GM18870 (cell line): ENCODE results near the gene PPP1R9B.

Experiments used
- ATAC-seq: cut with Tn5 transposase; IDR thresholded peaks from one replicate; pipeline ENCODE4 v1.9.1; 2021; ENCODE audit warnings: moderate library complexity; ENCODE audit not compliant: unreplicated experiment

PPP1R9B gene

DNA sequence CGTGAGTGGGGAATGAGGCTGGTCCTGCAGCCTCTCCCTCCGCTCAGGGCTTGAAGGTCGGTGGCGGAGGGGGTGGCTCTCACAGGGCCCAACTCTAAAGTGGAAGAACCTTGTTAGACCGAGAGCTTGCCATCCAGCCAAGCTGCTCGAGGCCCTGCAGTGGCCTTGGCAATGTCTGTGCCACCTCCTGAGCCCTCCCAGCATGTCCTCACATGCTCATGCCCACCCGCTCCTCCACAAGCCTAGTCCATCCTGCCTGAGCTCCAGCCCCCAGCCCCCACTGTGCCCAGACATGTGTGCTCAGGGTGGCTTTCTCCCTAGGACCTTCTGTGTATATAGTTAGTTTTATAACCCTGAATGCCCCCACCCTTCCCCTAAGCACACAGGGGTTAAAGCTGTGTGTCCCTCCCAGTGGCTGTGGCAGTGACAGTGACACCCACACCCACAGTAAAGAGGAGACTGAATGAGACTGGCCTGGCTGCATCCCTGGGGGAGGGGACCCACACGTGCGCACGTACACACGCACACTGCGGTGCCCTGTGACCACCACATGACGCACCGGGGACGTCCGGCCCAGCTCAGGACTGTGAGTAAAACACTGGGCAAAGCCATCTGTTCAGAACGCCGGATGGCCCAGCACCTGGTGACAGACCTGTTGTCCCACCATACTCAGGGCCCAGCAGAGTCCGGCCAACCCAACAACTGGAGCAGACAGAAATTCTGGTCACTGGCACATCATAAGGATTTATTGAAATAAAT, 39.7 kb downstream of the PPP1R9B start:
- ATAC-seq: no peak

DNA sequence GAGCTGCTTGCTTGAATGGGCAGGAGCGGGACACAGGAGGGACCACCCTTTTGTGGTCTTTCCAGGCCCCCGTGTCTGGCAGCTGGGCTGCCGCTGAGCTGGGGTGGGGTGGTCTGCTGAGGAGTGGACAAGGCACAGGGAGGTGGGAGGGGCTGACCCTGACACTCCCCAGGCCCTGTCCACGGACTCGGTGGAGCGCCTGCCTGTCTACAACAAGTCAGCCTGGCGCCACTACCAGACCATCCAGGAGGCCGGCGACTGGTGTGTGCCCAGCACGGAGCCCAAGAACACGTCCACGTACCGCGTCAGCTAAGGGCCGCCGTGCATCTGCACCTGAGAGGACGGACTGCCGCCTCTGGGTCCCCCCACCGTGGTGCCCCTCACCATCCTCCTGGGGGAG, 40.7 kb downstream of the PPP1R9B start:
- ATAC-seq: no peak

DNA sequence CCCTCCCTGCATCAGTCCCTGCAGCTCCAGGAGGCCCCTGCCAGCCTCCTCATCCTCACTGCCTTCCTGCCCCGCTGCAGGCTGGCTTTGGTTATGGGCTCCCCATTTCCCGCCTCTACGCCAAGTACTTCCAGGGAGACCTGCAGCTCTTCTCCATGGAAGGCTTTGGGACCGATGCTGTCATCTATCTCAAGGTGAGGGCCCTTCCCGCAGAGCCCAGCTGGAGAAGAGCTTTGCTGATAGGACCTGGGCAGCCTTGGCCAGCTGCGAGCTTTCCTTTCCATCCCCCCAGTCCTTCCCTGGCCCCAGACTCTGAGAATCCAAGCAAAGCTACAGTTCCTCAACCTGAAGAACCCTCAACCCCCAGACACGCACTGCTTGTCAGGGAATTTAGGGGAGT, 41.3 kb downstream of the PPP1R9B start:
- no peak for ATAC-seq

DNA sequence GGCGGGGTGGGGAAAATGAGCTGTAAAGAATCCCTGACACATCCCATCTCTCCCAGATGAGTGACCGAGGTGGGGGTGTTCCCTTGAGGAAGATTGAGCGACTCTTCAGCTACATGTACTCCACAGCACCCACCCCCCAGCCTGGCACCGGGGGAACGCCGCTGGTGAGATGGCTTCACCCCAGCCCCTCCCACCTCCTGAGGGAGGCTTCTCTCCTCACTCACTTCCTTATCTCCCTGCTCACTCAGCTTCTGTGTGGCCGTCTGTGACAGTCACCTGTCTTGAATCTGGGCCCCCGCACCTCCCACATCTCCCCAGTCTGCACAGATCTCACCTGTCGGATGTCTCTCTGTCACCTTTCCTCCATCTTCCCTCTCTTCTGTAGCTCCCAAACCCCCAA, 41.9 kb downstream of the PPP1R9B start:
- no peak for ATAC-seq

DNA sequence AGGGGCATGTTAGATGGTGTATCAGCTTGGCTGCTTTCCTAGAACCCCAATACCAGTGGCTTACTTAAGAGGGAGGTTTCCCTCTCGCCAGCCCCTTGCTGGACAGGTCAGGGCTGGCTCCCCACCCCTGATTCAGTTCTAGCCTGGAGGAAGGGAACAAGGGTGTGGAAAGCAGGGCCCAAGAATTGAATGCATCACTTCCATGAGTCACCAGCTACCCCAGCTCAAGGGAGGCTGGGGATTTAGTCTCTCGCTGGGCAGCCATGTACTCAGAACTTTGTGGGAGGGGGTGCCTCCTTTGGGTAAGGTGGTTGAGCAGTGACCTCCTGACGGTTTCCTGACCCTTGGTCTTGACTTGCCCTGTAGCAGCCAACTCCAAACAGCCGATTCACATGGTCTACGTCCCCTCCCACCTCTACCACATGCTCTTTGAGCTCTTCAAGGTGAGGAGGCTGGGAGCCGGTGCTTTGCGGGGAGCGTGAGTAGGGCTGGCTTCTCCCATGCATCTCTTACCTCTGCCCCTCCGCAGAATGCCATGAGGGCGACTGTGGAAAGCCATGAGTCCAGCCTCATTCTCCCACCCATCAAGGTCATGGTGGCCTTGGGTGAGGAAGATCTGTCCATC, 42.6 kb downstream of the PPP1R9B start:
- no peak for ATAC-seq

DNA sequence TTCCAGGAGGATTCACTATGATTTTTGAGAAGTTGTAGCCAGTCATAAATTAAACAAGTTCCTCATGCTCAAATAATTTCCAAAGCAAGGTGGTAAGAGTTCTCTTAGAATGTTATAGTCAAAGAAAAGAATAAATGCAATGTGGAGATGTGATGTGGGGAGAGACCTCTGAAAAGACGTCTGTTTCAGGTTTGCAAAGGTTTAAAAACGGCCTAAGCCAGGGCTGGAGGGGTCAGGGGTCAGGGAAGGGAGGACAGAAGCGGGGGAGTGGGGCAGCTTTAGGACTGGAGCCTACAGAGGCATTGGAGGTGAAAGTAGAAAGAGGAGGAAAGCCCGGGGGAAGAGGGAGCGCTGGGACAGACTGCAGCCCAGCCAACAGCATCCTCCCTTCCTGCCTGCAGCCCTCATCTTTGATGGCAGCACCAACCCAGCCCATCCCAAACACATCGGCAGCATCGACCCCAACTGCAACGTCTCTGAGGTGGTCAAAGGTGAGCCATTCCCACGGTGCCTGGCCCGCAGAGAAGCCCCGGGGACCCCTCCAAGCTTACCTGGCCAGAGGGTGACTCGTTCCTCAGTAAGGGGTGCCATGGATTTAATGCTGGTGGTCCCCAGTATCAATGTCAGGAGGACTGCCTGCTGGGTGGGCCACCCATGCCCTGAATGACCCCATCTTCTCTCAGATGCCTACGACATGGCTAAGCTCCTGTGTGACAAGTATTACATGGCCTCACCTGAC, 43.9 kb downstream of the PPP1R9B start:
- no peak for ATAC-seq

DNA sequence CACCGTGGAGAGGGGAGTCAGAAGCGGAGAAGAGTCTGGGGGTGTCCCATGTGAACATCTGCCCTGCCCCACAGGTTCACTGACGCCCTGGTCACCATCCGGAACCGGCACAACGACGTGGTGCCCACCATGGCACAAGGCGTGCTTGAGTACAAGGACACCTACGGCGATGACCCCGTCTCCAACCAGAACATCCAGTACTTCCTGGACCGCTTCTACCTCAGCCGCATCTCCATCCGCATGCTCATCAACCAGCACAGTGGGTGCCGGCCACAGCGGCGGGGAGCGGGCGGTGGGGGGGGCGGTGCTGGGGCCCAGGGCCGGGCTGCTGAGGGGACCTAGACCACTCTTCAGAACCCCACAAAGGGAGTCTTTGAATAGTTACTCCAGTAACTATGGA, 44.7 kb downstream of the PPP1R9B start:
- ATAC-seq: no peak

DNA sequence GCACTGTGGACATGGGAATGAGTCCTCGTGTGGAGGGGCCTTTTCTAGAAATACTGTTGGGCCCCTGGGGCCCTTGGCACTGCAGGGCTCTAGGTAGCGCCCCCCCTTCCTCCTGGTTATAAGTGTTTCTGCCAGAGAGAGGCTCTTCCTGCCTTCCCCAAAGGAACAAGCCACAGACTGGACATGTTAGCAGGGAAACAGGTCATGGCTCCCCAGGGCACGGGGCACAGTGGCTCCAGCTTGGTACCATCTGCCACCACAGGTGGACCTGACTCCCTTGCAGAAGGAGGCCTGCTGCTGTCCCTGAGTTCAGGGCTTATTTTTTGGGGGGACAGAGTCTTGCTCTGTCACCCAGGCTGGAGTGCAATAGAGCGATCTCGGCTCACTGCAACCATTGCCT, 46.5 kb downstream of the PPP1R9B start:
- ATAC-seq: no peak

DNA sequence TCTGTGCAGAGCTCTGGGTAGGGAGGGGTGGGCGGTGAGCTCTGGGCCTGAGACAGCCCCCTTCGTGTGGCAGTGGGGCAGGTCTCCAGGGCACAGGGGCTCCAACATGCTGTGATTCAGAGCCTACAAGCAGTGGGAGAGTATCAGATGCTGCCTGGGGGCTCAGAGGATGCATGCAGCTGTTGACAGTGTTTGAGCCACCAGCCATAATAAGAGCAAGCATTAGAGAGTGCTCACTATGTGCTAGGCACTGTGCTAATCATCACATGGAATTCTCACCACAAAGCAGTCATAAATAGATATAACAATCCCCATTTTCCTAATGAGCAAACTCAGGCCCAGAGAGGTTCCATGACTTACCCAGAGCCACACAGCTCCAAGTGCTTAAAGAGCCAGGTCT, 47.2 kb downstream of the PPP1R9B start:
- no peak for ATAC-seq

DNA sequence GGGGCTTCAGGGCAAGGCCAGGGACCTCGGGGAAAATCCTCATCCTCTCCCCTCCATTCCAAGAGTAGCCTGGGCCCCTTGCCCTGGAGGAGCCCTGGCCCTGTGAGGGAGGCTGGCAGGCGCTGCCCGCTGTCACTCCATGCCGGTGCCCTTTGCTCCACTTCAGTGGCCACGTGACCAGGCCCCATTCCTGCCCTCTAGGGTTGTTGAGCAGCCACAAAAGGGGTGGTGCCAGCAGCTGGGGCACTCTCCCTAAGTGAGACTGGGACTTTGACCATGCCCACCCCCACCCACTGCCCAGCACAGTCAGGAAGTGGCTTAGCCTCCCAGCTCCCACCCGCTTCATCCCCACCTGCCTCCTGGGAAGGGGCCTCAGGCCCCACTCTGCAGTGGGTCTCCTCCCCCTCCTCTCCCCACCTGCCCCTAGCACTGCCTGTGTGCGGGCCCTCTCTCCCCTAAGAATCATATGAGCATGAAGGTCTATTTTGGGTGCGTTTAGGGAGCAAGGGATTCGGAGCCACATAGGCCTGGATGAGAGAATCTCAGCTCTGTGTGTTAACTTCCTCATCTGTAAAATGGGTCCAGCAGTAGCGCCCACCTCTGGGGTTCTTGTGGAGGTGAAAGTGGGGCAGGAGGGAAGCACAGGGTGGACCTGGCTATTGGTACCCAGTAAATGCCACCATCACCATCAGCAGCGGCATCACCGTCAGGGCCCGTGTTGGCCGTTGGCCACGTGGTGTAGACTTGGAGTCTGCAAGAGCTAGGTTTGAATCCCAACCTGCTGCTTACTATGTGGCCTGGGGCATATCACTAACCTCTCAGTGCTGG, 48.1 kb downstream of the PPP1R9B start:
- no peak for ATAC-seq

DNA sequence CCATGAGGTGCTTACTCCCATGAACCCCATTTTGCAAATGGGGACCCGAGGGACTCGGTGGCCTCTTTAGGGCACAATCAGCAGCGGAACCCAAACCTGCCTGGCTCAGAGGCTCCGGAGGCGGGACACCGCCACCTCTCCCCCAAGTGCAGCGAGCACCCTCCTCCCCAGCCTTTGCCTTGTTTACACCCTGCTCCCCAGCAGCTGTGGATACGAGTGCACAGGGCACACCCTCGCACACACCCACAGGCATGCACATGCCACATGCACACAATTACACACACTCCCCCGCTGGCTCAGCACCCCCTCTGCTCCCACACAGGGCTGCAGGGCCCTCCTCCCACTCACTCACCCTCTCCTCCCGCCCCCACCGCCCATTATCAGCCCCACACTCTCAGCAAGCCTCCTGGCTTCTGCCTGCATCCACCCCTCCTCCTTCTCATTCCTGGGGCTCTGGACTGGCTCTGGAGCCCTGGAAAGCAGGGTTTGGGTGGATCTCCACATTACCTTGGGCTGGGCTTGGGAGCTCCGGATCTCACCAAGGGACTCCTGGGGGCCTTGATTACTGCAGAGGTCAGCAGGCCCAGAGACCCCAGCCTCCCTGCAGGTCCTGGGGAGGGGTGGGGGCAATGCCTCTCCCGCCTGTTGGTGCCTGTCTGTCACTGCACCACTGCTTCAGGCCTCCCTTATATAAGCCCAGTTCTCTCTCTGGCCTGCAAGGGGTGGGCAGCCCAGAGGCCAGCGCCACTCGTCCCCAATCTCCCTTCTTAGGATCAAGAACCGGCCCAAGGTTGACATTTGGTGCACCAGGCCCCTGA, 48.9 kb downstream of the PPP1R9B start:
- ATAC-seq: no peak

DNA sequence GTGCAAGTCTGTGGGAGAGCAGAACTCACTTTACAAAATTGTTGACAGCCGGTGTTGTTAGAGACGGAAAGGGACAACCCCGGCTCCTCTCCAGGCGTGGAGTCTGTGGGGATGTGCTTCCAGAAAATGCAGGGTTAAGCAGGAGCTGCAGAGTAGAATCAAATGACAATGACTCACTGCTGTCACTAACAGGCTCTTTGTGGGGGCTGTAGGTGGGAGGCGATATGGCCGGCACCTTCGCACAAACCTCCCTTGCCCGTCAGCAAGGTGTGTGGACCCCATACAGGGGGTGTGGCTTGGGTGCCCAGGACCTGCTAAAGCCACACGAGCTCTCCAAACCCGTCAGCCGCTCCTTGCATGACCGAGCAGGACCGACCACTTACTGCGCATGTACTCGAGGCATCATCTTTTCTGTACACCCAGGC, 49.5 kb downstream of the PPP1R9B start:
- no peak for ATAC-seq

DNA sequence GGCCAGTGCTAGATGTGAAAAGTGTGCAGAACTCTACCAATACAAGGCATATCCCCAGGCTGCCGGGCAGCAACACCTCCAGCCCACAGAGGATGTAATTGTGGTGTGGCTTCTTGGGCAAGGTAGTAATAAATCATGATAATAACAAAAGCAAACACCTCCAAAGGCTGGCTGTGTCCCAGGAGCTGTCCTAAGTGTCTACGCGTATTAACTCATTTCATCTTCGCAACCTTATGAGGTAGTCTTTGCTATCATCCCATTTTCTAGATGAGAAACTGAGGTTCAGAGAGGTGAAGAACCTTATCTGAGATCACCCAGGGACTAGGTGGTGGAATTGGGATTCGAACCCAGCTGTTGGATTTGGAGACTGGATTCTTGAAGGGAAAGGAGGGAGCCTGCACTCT, 50.0 kb downstream of the PPP1R9B start:
- ATAC-seq: no peak

DNA sequence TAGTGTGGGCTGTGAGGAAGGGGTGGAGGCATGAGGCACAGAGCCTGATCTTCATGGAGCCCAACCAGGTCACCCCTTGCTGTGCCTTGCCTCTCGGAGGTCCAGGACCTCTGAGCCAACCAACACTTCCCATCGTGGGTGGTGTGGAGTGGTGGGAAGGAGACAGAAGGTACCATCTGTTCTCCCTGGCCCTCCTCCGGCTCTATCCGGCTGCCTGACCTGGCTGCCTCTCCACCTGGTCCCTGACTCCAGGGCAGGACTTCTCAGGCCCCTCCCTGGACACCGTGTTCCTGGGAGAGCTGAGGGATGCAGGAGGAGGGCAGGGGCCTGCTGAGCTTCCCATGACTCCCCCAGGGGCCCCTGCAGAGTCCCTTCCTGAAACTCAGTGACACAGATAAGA, 51.5 kb downstream of the PPP1R9B start:
- no peak for ATAC-seq

DNA sequence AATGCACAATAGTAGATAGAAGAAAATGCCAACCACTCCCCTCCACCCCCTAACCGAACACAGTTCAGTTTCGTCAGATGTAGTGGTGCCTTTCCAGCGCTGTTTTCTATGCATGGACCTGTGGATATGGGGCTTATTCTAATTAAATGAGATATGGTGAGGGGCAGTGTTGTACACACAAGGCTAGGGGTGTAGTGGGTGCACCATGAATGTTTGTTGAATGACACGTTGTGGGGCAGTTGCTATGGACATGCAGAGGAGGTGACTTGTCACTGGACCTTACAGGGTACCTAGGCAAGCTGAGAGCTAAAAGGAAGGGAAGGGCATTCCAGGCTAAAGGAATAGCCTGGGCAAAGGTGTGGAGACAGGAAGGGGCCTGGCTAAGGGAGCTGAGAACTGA, 51.9 kb downstream of the PPP1R9B start:
- ATAC-seq: no peak

DNA sequence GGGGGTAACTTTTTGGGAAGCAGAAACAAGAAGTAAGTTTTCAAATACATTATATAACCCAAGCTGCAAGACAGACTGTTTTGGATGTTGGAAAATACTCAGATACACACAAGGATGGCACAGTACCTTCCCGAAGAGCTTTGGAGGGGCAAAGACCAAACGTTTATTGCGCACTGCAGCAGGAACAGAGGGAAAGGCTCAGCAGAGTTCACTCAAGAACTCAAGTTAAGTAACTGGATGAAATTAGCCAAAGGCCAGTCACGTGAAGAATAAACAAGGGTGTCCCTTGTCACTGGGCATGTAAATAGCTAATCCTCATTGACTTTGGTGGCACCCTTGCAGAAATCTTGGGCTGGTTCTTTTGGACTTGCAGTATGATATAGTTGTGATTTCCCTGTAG, 52.6 kb downstream of the PPP1R9B start:
- no peak for ATAC-seq

DNA sequence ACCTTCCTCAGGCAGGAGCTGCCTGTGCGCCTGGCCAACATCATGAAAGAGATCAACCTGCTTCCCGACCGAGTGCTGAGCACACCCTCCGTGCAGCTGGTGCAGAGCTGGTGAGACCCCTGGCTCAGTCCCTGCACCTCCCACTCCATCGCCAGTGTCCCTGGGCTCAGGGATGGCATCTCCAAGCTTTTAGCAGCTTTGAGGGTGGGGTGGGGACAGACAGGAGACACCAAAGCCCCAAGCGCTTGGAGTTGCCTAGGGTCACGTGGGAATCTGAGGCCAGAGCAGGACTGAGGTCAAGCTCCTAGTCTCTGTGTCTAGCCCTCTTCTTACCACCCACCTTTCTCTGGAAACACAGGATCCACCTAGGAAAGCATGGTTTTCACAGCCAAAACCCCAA, 53.0 kb downstream of the PPP1R9B start:
- ATAC-seq: no peak

DNA sequence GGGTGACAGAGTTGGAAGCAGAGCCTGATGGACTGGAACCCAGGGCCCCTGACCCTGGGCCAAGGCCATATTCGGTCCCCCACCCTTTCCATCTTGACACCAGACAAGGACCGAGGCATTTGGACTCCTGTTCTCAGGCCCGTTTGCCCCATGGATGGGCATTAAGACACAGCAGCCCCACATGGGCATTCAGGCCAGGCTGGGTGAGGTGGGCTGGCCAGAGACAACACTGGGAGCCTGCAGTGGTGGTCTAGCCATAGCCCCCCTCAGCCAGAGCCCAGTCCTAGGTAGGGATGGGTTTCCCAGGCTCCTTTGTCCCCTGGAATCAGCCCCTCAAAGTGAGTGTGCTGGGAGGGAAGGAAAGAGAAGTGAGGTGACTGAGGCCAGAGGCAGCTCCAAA, 53.7 kb downstream of the PPP1R9B start:
- ATAC-seq: no peak

DNA sequence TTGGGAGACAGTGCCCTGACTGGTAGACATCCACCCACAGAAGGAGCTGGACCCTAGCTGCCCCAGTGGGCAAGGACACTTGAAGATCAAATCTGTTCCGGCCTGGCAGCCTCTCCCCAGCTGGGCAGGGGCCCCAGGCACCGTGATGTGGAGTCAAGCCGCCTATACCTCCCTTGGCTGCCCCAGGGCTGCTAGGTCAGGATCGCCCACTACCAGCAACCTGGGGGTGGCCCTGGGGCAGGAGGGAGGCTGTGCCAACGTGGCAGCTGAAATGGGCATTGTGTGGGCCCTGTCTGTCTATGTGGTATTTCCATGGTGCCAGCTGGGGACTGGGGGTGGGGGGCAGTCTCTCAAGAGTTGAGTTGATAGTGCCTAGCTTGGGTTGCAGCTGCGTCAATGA, 54.4 kb downstream of the PPP1R9B start:
- ATAC-seq: no peak

DNA sequence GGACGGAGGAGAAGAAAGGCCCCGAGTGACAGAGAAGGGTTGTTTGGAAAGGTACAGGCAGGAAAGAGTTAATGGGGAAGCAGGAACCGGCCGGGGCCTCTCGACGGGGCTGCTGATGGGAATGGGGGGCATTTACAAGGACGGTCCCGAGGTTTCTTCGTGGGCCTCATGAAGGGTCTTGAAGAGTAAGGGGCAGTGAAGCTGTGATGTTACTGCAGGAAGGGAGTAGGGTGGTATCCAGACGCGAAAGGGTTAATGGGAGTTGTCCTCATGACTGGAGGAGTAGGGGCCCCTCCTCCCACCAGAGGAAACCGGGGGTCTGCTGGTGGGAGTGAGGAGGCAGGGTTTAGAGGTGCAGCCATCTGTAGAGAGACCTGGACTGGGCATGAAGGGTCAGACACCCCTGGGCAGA, 54.8 kb downstream of the PPP1R9B start:
- ATAC-seq: no peak
